Body of pancreas (tissue), 4 donors: Measurements from ENCODE around the gene CYTH1.

Experiments
- CTCF ChIP-seq, 7 experiments: fragments of 450-650 bp in 4 of 7; fragments of 200-600 bp in 3 of 7; sonication (generic) in 3 of 7; IDR thresholded peaks; one replicate each; pipeline ENCODE4 v1.5.1; 2016 to 2019; ENCODE audit warnings: antibody characterized with exemption in 7 of 7
- POLR2A ChIP-seq, 3 donors: fragments of 450-650 bp; IDR thresholded peaks; one replicate each; pipeline ENCODE4 v1.6.1; 2016; ENCODE audit warnings: antibody characterized with exemption in 3 of 3, mild to moderate bottlenecking in 2 of 3

DNA sequence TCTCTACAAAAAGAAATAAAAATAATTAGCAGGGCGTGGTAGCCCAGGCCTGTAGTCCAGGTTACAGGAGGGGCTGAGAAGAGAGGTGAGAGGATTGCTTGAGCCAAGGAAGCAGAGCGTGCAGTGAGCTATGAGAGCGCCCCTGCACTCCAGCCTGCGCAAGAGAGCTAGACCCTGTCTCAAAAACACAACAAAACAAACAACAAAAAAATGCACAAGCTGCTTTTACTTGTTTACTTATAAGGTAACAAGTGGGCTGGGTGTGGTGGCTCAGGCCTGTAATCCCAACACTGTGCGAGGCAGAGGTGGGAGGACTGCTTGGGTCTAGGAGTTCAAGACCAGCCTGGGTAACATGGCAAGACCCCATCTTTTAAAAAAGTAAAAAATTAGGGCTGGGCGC lies 1.7 kb downstream of the CYTH1 start:
- TF ChIP-seq CTCF (IDR thresholded peaks at IDR 0.05), result no peak
- no peak for TF ChIP-seq POLR2A (IDR thresholded peaks at IDR 0.05)
